Measurements from ENCODE around the gene UBA1. TPM values are rescaled to one million over a fixed set of nuclear protein-coding genes. Genes with fewer than 3 reads are reported as not detected.

Gene UBA1
- total and polyA plus RNA-seq, 2 of the 13 experiments (the other 11 are each of a cell fraction or from before 2014, with no cell fraction given) = 93.3 to 129 TPM

- TF ChIP-seq ZNF564 (CRISPR knock-in tag; IDR thresholded peaks at IDR 0.05) (no peak), MTA1 (CRISPR knock-in tag; IDR thresholded peaks at IDR 0.05; ENCODE audit: borderline replicate concordance) (peak; percentile 41; the same call in 1 of the 2 replicates), TSC22D2 (CRISPR knock-in tag; IDR thresholded peaks at IDR 0.05; ENCODE audit: borderline replicate concordance) (no peak), RXRB (CRISPR knock-in tag; IDR thresholded peaks at IDR 0.05; ENCODE audit: borderline replicate concordance) (no peak), ZNF574 (CRISPR knock-in tag; IDR thresholded peaks at IDR 0.05) (peak; percentile 69), ZFY (CRISPR knock-in tag; IDR thresholded peaks at IDR 0.05) (peak; percentile 65), ZFP91 (CRISPR knock-in tag; IDR thresholded peaks at IDR 0.05; ENCODE audit: borderline replicate concordance) (peak; percentile 31; the same call in 1 of the 2 replicates), THAP11 (CRISPR knock-in tag; IDR thresholded peaks at IDR 0.05) (peak; percentile 100), FOXK1 (CRISPR knock-in tag; IDR thresholded peaks at IDR 0.05; ENCODE audit: borderline replicate concordance, low read depth) (peak; percentile 34; the same call in 1 of the 2 replicates), CENPT (CRISPR knock-in tag; IDR thresholded peaks at IDR 0.05; ENCODE audit: low read depth) (no peak), KDM2A (CRISPR knock-in tag; IDR thresholded peaks at IDR 0.05; ENCODE audit: borderline replicate concordance, low read depth) (peak; percentile 49; the same call in 1 of the 2 replicates), ZNF850 (CRISPR knock-in tag; conservative IDR thresholded peaks at IDR 0.05) (no peak), GMEB1 (CRISPR knock-in tag; IDR thresholded peaks at IDR 0.05; ENCODE audit: borderline replicate concordance) (peak; percentile 58; the same call in 1 of the 2 replicates)
- TF ChIP-seq, protein P1, sequence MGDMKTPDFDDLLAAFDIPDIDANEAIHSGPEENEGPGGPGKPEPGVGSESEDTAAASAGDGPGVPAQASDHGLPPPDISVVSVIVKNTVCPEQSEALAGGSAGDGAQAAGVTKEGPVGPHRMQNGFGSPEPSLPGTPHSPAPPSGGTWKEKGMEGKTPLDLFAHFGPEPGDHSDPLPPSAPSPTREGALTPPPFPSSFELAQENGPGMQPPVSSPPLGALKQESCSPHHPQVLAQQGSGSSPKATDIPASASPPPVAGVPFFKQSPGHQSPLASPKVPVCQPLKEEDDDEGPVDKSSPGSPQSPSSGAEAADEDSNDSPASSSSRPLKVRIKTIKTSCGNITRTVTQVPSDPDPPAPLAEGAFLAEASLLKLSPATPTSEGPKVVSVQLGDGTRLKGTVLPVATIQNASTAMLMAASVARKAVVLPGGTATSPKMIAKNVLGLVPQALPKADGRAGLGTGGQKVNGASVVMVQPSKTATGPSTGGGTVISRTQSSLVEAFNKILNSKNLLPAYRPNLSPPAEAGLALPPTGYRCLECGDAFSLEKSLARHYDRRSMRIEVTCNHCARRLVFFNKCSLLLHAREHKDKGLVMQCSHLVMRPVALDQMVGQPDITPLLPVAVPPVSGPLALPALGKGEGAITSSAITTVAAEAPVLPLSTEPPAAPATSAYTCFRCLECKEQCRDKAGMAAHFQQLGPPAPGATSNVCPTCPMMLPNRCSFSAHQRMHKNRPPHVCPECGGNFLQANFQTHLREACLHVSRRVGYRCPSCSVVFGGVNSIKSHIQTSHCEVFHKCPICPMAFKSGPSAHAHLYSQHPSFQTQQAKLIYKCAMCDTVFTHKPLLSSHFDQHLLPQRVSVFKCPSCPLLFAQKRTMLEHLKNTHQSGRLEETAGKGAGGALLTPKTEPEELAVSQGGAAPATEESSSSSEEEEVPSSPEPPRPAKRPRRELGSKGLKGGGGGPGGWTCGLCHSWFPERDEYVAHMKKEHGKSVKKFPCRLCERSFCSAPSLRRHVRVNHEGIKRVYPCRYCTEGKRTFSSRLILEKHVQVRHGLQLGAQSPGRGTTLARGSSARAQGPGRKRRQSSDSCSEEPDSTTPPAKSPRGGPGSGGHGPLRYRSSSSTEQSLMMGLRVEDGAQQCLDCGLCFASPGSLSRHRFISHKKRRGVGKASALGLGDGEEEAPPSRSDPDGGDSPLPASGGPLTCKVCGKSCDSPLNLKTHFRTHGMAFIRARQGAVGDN (CRISPR knock-in tag; IDR thresholded peaks at IDR 0.05) = peak; percentile 80
- TF ChIP-seq, protein P2, sequence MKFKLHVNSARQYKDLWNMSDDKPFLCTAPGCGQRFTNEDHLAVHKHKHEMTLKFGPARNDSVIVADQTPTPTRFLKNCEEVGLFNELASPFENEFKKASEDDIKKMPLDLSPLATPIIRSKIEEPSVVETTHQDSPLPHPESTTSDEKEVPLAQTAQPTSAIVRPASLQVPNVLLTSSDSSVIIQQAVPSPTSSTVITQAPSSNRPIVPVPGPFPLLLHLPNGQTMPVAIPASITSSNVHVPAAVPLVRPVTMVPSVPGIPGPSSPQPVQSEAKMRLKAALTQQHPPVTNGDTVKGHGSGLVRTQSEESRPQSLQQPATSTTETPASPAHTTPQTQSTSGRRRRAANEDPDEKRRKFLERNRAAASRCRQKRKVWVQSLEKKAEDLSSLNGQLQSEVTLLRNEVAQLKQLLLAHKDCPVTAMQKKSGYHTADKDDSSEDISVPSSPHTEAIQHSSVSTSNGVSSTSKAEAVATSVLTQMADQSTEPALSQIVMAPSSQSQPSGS (CRISPR knock-in tag; IDR thresholded peaks at IDR 0.05) = peak; percentile 16; the same call in 1 of the 2 replicates
Observed at GRCh38 chrX:47190445-47191269, 3.0 kb upstream of the UBA1 start (continued).
